NT2/D1 (cell line): Measurements from ENCODE around the gene AKAP6.

ENCODE experiments used
- DNase-seq: peaks from one replicate; pipeline ENCODE4 v3.0.0-alpha.2; 2011; ENCODE audit warnings: low read depth, low spot score
- H3K27me3 ChIP-seq: 2 replicates; pipeline ENCODE4 v1.6.0; 2011; ENCODE audit warnings: mild to moderate bottlenecking; ENCODE audit not compliant: insufficient read length, insufficient read depth
- H3K36me3 ChIP-seq: 2 replicates; pipeline ENCODE4 v1.6.1; 2011; ENCODE audit warnings: mild to moderate bottlenecking, low read length, mixed read lengths; ENCODE audit not compliant: insufficient read depth, insufficient read length
- H3K4me1 ChIP-seq: 2 replicates; pipeline ENCODE4 v1.5.1; 2011; ENCODE audit not compliant: insufficient read depth, insufficient read length
- H3K4me3 ChIP-seq: 2 replicates; pipeline ENCODE4 v1.5.1; 2011; ENCODE audit warnings: low read depth; ENCODE audit not compliant: insufficient read length
- H3K9ac ChIP-seq: 2 replicates; pipeline ENCODE4 v1.6.0; 2011; ENCODE audit warnings: low read depth; ENCODE audit not compliant: insufficient read length
- H3K9me3 ChIP-seq: 2 replicates; pipeline ENCODE4 v1.5.1; 2011; ENCODE audit warnings: mild to moderate bottlenecking, low read length; ENCODE audit not compliant: insufficient read depth
- SUZ12 ChIP-seq: IDR thresholded peaks from 2 replicates; pipeline ENCODE4 v1.6.1; 2011; ENCODE audit not compliant: insufficient read length, insufficient read depth; ENCODE audit errors: extremely low read depth
- YY1 ChIP-seq: IDR thresholded peaks from 2 replicates; pipeline ENCODE4 v1.6.1; 2011; ENCODE audit not compliant: insufficient read length, insufficient read depth
- ZNF274 ChIP-seq: IDR thresholded peaks from 2 replicates; pipeline ENCODE4 v1.6.1; 2011; ENCODE audit warnings: mild to moderate bottlenecking, low read depth, low read length

The AKAP6 gene

GRCh38 chr14:32407130-32407529 lies 78.0 kb downstream of the AKAP6 start:
- Histone ChIP-seq H3K36me3 (no peaks in the 10 kb centered on the region), H3K27me3 (no peaks in the 10 kb centered on the region), H3K9me3 (no peaks in the 10 kb centered on the region), H3K4me3 (no peak overlapping the region), H3K9ac (no peak overlapping the region), H3K4me1 (no peaks in the 10 kb centered on the region)
- no peak for TF ChIP-seq SUZ12
- no peak for DNase-seq

DNA sequence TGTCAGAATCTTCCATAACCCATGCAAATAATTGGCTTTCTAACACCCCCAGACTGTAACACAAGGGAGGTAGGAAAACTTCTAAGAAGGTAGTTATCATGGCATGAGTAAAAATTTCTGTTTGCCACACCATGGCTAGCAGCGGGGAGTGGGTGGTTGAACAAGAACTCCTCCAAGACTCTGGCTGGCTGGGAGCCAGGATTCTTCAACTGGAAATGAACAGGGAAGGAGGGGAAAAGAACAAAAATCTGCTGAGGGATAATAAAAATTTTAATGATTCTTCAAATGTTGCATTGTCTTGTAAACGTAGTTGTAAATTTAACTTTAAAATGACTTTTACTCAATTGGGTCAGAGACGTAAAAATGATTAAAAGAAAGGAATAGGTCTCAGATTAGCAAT lies 78.9 kb downstream of the AKAP6 start:
- no peak overlapping the region for H3K9ac ChIP-seq
- no peaks in the 10 kb centered on the region for H3K36me3 ChIP-seq
- no peaks in the 10 kb centered on the region for H3K9me3 ChIP-seq
- no peak for TF ChIP-seq SUZ12
- H3K4me3 ChIP-seq, result no peak overlapping the region
- DNase-seq, result no peak
- no peaks in the 10 kb centered on the region for H3K27me3 ChIP-seq
- H3K4me1 ChIP-seq, result no peaks in the 10 kb centered on the region

DNA sequence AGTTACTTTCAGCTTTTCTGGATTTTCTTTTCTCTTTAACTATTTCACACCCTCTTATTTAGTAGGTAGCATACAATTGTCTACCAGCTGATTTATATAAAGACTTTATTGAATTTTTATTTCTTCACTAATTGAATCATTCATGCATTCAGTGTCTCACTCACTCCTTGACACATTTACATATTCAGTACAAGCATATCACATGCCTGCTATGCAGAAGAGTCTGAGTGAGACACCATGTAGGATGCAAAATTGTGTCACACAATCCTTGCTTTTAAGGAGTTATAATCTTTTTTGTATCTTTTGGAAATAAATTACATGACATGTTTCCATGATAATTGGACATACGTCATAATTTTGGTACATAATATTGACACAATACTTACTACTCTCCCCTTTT lies 83.0 kb downstream of the AKAP6 start:
- no peak overlapping the region for H3K4me3 ChIP-seq
- no peaks in the 10 kb centered on the region for H3K36me3 ChIP-seq
- no peaks in the 10 kb centered on the region for H3K9me3 ChIP-seq
- no peaks in the 10 kb centered on the region for H3K27me3 ChIP-seq
- no peak for TF ChIP-seq ZNF274
- no peak for DNase-seq
- H3K9ac ChIP-seq, result no peak overlapping the region
- H3K4me1 ChIP-seq, result no peaks in the 10 kb centered on the region

DNA sequence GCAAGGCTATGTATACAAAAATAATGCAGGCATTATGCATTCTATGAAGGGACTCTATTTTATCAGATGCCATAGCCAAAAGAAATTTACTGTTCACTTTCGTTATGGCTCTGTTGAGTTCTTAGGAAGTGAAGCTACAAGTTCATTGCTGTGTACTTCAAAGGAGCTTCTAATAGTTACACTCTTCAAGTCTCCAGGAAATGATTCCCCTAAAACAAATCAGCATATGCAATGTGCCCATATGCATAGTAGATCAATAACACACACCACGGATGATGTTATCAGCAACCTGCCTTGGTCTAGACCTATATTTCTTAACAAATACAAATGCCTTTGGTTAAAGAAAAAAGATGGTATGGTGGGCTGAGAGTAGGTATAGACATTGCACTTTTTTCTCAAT lies 83.4 kb downstream of the AKAP6 start:
- TF ChIP-seq YY1 (no peak), ZNF274 (no peak), SUZ12 (no peak)
- DNase-seq, result no peak
- H3K36me3 ChIP-seq, result no peaks in the 10 kb centered on the region
- H3K4me3 ChIP-seq, result no peak overlapping the region
- no peaks in the 10 kb centered on the region for H3K4me1 ChIP-seq
- H3K9ac ChIP-seq, result no peak overlapping the region
- H3K9me3 ChIP-seq, result no peaks in the 10 kb centered on the region
- no peaks in the 10 kb centered on the region for H3K27me3 ChIP-seq

DNA sequence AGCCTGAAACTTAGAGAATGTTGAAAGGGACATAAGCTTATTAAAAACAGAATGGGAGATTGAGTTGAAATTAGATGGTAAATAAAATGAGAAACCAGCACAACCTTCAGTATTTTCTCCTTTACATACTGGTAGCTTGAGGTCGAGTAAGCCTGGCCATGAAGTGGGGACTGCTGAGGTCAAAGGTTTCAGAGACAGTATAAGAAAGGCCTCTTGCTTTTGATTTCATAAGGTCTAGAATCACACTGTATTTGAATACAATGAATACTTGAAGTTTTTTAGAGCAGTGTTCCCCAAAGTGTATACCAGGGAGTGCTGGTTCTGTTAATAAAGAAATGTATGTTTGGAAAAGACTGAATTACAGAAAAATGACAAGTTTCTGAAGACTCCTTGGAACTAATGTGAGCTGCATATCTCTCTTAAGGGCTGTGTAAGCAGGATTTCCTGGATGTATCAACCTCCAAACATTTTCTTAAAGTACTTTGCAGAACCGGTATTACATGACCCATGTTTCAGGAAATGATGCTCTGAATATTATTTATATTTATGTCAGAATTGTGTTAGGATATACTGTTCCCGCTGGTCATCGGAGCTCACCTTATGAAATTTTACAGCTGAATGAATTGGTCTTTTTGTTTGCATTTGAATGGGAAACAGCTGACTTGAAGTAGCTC lies 85.0 kb downstream of the AKAP6 start:
- Histone ChIP-seq H3K9ac (no peak overlapping the region), H3K36me3 (no peaks in the 10 kb centered on the region), H3K4me3 (no peak overlapping the region), H3K4me1 (no peaks in the 10 kb centered on the region), H3K9me3 (no peaks in the 10 kb centered on the region), H3K27me3 (no peaks in the 10 kb centered on the region)
- no peak for DNase-seq
- TF ChIP-seq ZNF274, result no peak
- no peak for TF ChIP-seq YY1
- no peak for TF ChIP-seq SUZ12

DNA sequence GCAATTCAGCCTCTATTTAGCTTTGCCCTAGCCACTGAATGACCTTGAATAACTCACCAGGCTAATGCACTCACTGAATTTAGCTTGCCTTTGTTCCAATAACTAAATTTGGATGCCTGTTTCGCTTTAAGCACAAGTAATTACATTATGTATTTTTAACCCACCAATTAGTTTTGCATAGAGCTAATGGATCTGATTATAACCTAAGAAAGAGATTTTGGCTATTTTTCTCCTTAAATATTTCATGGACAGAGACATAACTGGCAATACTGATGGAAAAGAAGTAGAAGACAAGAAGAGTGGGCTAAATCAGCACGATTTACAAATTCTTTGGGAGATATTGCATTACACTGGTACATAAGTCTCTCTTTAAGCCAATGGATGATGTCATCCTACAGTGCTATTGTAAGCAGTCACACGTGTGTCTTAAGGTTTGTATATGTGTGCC lies 85.7 kb downstream of the AKAP6 start:
- Histone ChIP-seq H3K27me3 (no peaks in the 10 kb centered on the region), H3K4me3 (no peak overlapping the region), H3K9me3 (no peaks in the 10 kb centered on the region), H3K4me1 (no peaks in the 10 kb centered on the region), H3K36me3 (no peaks in the 10 kb centered on the region), H3K9ac (no peak overlapping the region)
- DNase-seq, result no peak
- no peak for TF ChIP-seq ZNF274
- TF ChIP-seq SUZ12, result no peak
- no peak for TF ChIP-seq YY1

DNA sequence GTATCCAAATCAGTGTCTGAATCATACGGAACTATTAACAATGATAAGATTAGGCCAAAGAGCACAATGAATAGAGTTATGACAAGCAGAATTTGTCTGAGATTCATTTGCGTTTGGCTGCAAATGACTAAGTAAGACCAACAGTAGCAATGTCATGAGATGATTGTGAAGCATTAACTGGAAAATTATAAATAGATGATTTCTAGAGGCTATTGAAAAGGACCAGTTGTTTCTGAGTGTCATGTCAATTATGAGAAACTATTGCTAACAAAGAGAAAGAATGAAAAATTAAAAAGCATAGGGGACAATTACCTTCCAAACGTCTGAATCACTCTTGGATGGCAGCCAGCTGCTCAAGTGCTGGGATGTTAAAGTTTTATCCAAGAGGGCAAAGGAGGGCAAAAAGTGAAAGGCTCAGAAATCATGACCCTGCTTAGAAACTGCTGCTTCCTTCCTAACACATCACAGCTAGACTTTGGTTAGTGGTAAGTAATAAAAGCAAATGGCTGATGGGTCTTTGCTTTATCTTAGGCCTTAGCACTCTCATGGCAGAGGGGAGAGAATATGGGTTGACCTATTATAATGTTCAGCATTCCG lies 89.0 kb downstream of the AKAP6 start:
- Histone ChIP-seq H3K36me3 (no peaks in the 10 kb centered on the region), H3K4me3 (no peak overlapping the region), H3K27me3 (no peaks in the 10 kb centered on the region), H3K9me3 (peaks cover 15% of the 10 kb centered on the region; the same call in 1 of the 2 replicates), H3K4me1 (no peaks in the 10 kb centered on the region), H3K9ac (no peak overlapping the region)
- DNase-seq, result no peak
- TF ChIP-seq YY1, result no peak
- no peak for TF ChIP-seq ZNF274
- TF ChIP-seq SUZ12, result no peak

GRCh38 chr14:32419429-32419828 lies 90.3 kb downstream of the AKAP6 start:
- H3K4me3 ChIP-seq, result no peak overlapping the region
- H3K9me3 ChIP-seq, result peaks cover 17% of the 10 kb centered on the region; the same call in 1 of the 2 replicates
- H3K4me1 ChIP-seq, result no peaks in the 10 kb centered on the region
- H3K36me3 ChIP-seq, result no peaks in the 10 kb centered on the region
- DNase-seq, result no peak
- no peaks in the 10 kb centered on the region for H3K27me3 ChIP-seq
- no peak overlapping the region for H3K9ac ChIP-seq
- TF ChIP-seq ZNF274 (no peak), YY1 (no peak), SUZ12 (no peak)
